Esophagus muscularis mucosa (tissue), 4 donors: ENCODE measurements around the gene TMEM80. TPM values are rescaled to one million over a fixed set of nuclear protein-coding genes. Genes with fewer than 3 reads are reported as not detected.

Experiments used
- DNase-seq: peaks from one replicate; pipeline ENCODE4 v3.0.0-alpha.2; 2017; ENCODE audit errors: extremely low spot score
- H3K27ac ChIP-seq, 4 donors: fragments of 200-600 bp; sonication (generic); replicated peaks in 1 of 4; 1 replicate in 3 of 4; 2 replicates in 1 of 4; pipeline ENCODE4 v1.5.1; 2016 to 2019; ENCODE audit warnings: mild to moderate bottlenecking in 1 of 4
- H3K27me3 ChIP-seq, 4 donors: fragments of 200-600 bp; sonication (generic); one replicate each; pipeline versions ENCODE4 v1.5.1 to v1.6.0; 2016 to 2019
- H3K36me3 ChIP-seq, 4 donors: fragments of 200-600 bp; sonication (generic); one replicate each; pipeline ENCODE4 v1.5.1; 2016 to 2019
- H3K4me1 ChIP-seq, 4 donors: fragments of 200-600 bp; sonication (generic); one replicate each; pipeline ENCODE4 v1.5.1; 2016 to 2019
- H3K4me3 ChIP-seq, 4 donors: fragments of 200-600 bp; sonication (generic); 1 replicate in 2 of 4; 2 replicates in 2 of 4; pipeline ENCODE4 v1.5.1; 2016 to 2019; ENCODE audit warnings: mild to moderate bottlenecking in 4 of 4, moderate library complexity in 1 of 4
- H3K9me3 ChIP-seq, 4 donors: fragments of 200-600 bp; sonication (generic); 1 replicate in 3 of 4; 2 replicates in 1 of 4; pipeline ENCODE4 v1.5.1; 2016 to 2019
- EP300 ChIP-seq: sonication (generic); formaldehyde crosslinking; IDR thresholded peaks from one replicate; pipeline ENCODE4 v1.6.1; 2017; ENCODE audit warnings: antibody characterized with exemption
- POLR2A ChIP-seq: fragments of 450-650 bp; IDR thresholded peaks from one replicate; pipeline ENCODE4 v1.6.1; 2017; ENCODE audit warnings: antibody characterized with exemption, moderate library complexity, mild to moderate bottlenecking, low read depth
- POLR2AphosphoS5 ChIP-seq, 2 donors: sonication (generic); formaldehyde crosslinking; IDR thresholded peaks; one replicate each; pipeline ENCODE4 v1.6.1; 2017; ENCODE audit warnings: antibody characterized with exemption in 2 of 2
- WGBS: methylation state at CpG from one replicate; pipeline ENCODE4 v1.1.5; 2018; 5-methylcytosine and 5-hydroxymethylcytosine counted together
- intact Hi-C: fragments of 100-400 bp; cut with DNase I; formaldehyde crosslinking; loops from one replicate; pipeline ENCODE4 v1.15.1; 2023
- total RNA-seq, 4 donors: library from RNA; depleted of rRNA; stranded (reverse); fragments of >200 nt; gene quantifications; one replicate each; pipeline versions ENCODE4 v1.1.0 to v1.2.1, GENCODE V29; 2016
- TF ChIP-seq, protein P1 (sequence below), 3 experiments: fragments of 200-600 bp in 2 of 3; fragments of 450-650 bp in 1 of 3; sonication (generic) in 2 of 3; IDR thresholded peaks; one replicate each; pipeline ENCODE4 v1.5.1; 2017 to 2019; ENCODE audit warnings: antibody characterized with exemption in 3 of 3, mild to moderate bottlenecking in 2 of 3, moderate library complexity in 1 of 3

The TMEM80 gene
- total RNA-seq, 4 donors from 2014 or later, result 27.4 to 55.2 (median 39.6) TPM

DNA sequence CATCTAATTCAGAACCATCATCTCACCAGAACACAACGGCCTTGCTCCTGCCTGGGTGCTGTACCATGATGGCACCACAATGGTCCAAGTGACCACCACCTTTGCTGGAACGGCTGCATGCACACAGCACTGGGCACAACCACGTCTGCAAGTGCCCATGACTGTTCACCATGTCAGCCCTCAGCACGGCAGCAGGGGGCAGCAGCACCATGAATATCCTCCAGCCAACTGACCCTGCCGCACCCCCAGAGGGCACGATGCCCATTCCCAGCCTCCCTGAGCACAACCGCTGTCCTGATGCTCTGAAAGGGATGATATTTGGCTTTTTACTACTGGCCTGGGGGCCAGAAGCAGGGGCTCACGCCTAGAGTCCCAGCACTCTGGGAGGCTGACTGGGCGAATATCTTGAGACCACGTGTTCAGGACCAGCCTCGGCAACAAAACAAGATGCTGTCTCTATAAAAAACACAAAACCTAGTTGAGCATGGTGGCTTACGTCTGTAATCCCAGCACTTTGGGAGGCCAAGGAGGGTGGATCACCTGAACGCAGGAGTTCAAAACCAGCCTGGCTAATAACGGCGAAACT is 32.8 kb upstream of the TMEM80 start:
- Histone ChIP-seq H3K4me3 (no peak overlapping the region), H3K27ac (no peak overlapping the region), H3K9me3 (no peaks in the 10 kb centered on the region), H3K4me1 (peaks cover 0 to 21% (median 14%) of the 10 kb centered on the region in 4 donors), H3K27me3 (no peaks in the 10 kb centered on the region), H3K36me3 (peaks cover 8 to 80% (median 52%) of the 10 kb centered on the region in 4 donors)
- no peak for DNase-seq
- WGBS, result 64% methylated on average over 12 of the region's 15 CpGs
- intact Hi-C loops, result loop anchor here (2.0 kb wide), 1 partner anchor 66 kb away; no protein-coding TSS in a partner anchor
- peak; percentile 18 to 33 for TF ChIP-seq POLR2AphosphoS5 (IDR thresholded peaks at IDR 0.05)
- no peak for TF ChIP-seq POLR2A
- no peak for TF ChIP-seq EP300
- TF ChIP-seq, protein P1, sequence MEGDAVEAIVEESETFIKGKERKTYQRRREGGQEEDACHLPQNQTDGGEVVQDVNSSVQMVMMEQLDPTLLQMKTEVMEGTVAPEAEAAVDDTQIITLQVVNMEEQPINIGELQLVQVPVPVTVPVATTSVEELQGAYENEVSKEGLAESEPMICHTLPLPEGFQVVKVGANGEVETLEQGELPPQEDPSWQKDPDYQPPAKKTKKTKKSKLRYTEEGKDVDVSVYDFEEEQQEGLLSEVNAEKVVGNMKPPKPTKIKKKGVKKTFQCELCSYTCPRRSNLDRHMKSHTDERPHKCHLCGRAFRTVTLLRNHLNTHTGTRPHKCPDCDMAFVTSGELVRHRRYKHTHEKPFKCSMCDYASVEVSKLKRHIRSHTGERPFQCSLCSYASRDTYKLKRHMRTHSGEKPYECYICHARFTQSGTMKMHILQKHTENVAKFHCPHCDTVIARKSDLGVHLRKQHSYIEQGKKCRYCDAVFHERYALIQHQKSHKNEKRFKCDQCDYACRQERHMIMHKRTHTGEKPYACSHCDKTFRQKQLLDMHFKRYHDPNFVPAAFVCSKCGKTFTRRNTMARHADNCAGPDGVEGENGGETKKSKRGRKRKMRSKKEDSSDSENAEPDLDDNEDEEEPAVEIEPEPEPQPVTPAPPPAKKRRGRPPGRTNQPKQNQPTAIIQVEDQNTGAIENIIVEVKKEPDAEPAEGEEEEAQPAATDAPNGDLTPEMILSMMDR (IDR thresholded peaks at IDR 0.05), result peak; percentile 64 to 79 (median 77)

DNA sequence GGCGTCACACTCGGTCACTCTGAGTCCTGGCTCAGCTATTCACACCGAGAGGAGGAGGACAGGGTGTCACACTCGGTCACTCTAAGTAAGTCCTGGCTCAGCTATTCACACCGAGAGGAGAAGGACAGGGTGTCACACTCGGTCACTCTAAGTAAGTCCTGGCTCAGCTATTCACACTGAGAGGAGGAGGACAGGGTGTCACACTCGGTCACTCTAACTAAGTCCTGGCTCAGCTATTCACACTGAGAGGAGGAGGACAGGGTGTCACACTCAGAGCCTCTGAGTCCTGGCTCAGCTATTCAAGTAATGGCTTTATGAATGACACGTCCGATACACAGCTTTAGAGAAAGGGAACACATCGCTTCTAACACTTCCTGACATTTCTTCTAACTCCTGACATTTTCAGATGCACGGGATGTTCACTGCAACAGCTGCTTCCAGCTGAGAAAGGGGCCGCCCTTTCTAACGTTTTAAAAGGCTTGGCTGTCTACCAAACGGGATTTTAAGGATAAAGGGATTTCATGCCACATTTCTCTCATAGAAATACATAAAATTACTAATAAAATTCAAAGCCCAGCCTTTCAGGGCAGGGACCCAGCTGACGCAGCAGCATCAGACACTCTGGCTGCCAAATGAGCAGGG is 30.4 kb upstream of the TMEM80 start:
- peak overlapping the region; percentile 52 to 72 (median 60) for H3K27ac ChIP-seq
- no peak for DNase-seq
- peaks cover 0 to 58% (median 34%) of the 10 kb centered on the region in 4 donors for H3K36me3 ChIP-seq

DNA sequence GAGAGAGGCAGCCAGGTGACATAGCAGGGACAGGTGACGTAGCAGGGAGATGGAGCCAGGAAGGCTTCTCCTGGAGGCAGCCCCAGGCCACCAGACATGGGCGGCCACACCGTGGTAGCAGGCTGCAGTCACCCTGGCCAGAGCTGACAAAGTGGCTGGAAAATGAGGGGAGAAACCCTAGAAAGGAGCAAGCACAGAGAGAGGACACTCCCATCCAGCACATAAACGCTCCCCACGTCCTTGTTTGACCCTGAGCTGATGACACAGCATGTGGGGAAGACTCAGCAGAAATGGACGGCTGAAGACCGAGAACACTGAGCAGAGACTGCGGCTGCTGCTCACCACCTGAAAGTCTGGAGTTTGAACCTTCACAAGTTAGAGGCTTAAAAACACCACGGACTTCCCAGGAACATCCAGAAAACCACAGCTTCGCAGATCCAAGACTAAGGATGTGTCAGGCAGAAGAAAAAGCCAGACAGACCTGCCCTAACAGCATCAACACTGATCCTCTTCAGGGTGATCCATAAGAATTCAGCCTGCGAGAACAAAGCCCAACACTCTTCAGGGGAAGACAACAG is 29.8 kb upstream of the TMEM80 start:
- intact Hi-C loops, result no loop called here
- Histone ChIP-seq H3K36me3 (peaks cover 0 to 52% (median 30%) of the 10 kb centered on the region in 4 donors), H3K4me3 (no peak overlapping the region), H3K9me3 (no peaks in the 10 kb centered on the region), H3K27me3 (no peaks in the 10 kb centered on the region), H3K27ac (peak overlapping the region; percentile 52 to 72 (median 60)), H3K4me1 (peaks cover 0 to 21% (median 14%) of the 10 kb centered on the region in 4 donors)
- TF ChIP-seq POLR2AphosphoS5 (IDR thresholded peaks at IDR 0.05) (peak in 1 of 2 donors; percentile 40), EP300 (no peak), POLR2A (no peak)
- TF ChIP-seq, protein P1 (IDR thresholded peaks at IDR 0.05), result no peak
- WGBS, result 54% methylated on average over 11 of the region's 11 CpGs
- DNase-seq, result no peak

More for the DNA sequence above, 30.4 kb upstream of the TMEM80 start:
- Histone ChIP-seq H3K27me3 (no peaks in the 10 kb centered on the region), H3K9me3 (no peaks in the 10 kb centered on the region), H3K4me3 (no peak overlapping the region), H3K4me1 (peaks cover 0 to 21% (median 14%) of the 10 kb centered on the region in 4 donors)
- 67% methylated on average over 12 of the region's 15 CpGs for WGBS
- intact Hi-C loops, result no loop called here
- TF ChIP-seq EP300, result no peak
- peak in 1 of 2 donors; percentile 35 for TF ChIP-seq POLR2AphosphoS5 (IDR thresholded peaks at IDR 0.05)

DNA sequence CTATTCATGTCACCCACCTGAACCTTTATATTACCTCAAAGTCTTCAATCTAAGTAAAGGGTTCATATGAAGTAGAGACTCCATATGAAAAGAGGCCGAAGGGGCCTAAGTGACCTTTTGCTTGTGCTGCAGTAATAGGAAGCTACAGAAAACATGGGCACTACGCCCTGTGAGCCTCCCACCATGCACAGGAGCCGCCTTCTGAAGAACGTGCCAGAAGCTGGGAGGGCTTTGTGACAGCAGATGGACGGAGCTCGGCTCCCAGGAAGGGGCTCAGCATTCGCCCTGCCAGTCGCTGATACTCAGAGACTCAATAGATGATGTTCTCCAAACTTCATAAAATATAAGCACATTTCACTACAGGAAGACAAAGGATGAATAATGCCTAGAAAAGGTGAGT is 21.8 kb upstream of the TMEM80 start:
- intact Hi-C loops, result no loop called here
- peaks cover 28 to 85% (median 66%) of the 10 kb centered on the region in 4 donors for H3K36me3 ChIP-seq
- H3K4me1 ChIP-seq, result no peaks in the 10 kb centered on the region
- DNase-seq, result no peak
- WGBS, result 91% methylated on average over 8 of the region's 8 CpGs
- H3K27me3 ChIP-seq, result no peaks in the 10 kb centered on the region
- H3K27ac ChIP-seq, result no peak overlapping the region
- H3K9me3 ChIP-seq, result no peaks in the 10 kb centered on the region
- no peak overlapping the region for H3K4me3 ChIP-seq
- TF ChIP-seq, protein P1 (IDR thresholded peaks at IDR 0.05), result no peak
- TF ChIP-seq EP300 (no peak), POLR2A (no peak), POLR2AphosphoS5 (IDR thresholded peaks at IDR 0.05) (no peak)

DNA sequence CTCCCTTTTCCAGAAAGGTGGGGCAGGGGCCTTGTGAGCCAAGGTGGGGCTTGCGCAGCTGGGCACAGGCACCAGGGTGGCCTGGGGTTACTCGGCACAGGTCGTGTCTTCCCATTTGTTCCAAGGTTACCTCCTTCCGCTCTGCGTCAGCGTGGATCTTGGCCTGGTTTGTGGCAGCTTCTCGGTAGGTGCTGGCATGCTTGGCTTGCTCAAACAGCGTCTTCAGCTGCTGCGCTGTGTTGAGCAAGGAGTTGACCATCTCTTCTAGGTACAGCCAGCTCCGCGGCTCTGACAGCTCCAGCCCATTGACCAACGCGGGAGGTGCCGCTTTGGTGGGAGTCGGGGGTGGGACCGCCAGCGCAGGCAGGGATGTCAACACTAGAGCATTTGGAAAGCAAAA is 21.2 kb upstream of the TMEM80 start:
- TF ChIP-seq, protein P1 (IDR thresholded peaks at IDR 0.05), result no peak
- TF ChIP-seq POLR2A, result no peak
- no peak for TF ChIP-seq EP300
- no peak for TF ChIP-seq POLR2AphosphoS5 (IDR thresholded peaks at IDR 0.05)
- peaks cover 33 to 90% (median 71%) of the 10 kb centered on the region in 4 donors for H3K36me3 ChIP-seq

More for the DNA sequence above, 21.2 kb upstream of the TMEM80 start:
- intact Hi-C loops, result no loop called here
- no peak overlapping the region for H3K4me3 ChIP-seq
- WGBS, result 94% methylated on average over 15 of the region's 17 CpGs
- no peak for DNase-seq
- no peak overlapping the region for H3K27ac ChIP-seq
- H3K27me3 ChIP-seq, result no peaks in the 10 kb centered on the region
- H3K4me1 ChIP-seq, result no peaks in the 10 kb centered on the region
- H3K9me3 ChIP-seq, result no peaks in the 10 kb centered on the region
